T-helper 1 cell (primary cell): ENCODE data around the gene C1orf56.
A peak's percentile ranks its signal among the peaks of the same experiment; 100 is the strongest.

ENCODE experiments used
- DNase-seq, 5 donors: peaks; one replicate each; pipeline ENCODE4 v3.0.0-alpha.2; 2012 to 2020
- total RNA-seq, 4 donors: gene quantifications; one replicate each; lab custom pipeline; 2026; lab: John Stamatoyannopoulos, UW

Gene C1orf56
- 1.1 to 2.1 (median 1.5) reads per million in 4 donors for total RNA-seq

- peak in 4 of 5 donors; percentile 37 to 62 (median 49) for DNase-seq
These were observed at the start of gene C1orf56 for GRCh38 chr1:151047591-151047924. TSS of gene C1orf56 (plus strand) at chr1:151047751. CDS start at chr1:151047848, 97 bp downstream.

- no peak for DNase-seq
These were observed 49.6 kb upstream of the C1orf56 start for GRCh38 chr1:150997949-150998348.

GRCh38 chr1:150999051-150999674 is 48.4 kb upstream of the C1orf56 start:
- DNase-seq = no peak

- no peak for DNase-seq
These were observed 47.6 kb upstream of the C1orf56 start for GRCh38 chr1:150999926-151000325.

- DNase-seq = no peak
These were observed 47.1 kb upstream of the C1orf56 start for GRCh38 chr1:151000408-151000807.

- no peak for DNase-seq
These were observed 45.9 kb upstream of the C1orf56 start for GRCh38 chr1:151001602-151002001.

- no peak for DNase-seq
These were observed 45.5 kb upstream of the C1orf56 start for GRCh38 chr1:151002051-151002450.

- DNase-seq = no peak
These were observed 44.9 kb upstream of the C1orf56 start for GRCh38 chr1:151002611-151003010.

- peak in 1 of 5 donors; percentile 23 for DNase-seq
These were observed 44.4 kb upstream of the C1orf56 start for GRCh38 chr1:151003180-151003579.

- DNase-seq = no peak
These were observed 41.7 kb upstream of the C1orf56 start for GRCh38 chr1:151005729-151006319.

- peak in 3 of 5 donors; percentile 9 to 55 (median 13) for DNase-seq
These were observed 41.1 kb upstream of the C1orf56 start, which contains the start of gene MINDY1 for GRCh38 chr1:151006327-151007052. TSS of gene MINDY1 (minus strand) at chr1:151006902. CDS start at chr1:151002617, 4,285 bp downstream.

- DNase-seq = no peak
These were observed 39.7 kb upstream of the C1orf56 start for GRCh38 chr1:151007853-151008243.

GRCh38 chr1:151008244-151009205 is 39.0 kb upstream of the C1orf56 start, which contains the start of gene PRUNE1:
TSS of gene PRUNE1 (plus strand) at chr1:151008449. CDS start at chr1:151008633, 184 bp downstream.
- peak; percentile 96 to 98 (median 97) for DNase-seq

- no peak for DNase-seq
These were observed 38.4 kb upstream of the C1orf56 start for GRCh38 chr1:151009206-151009587.

- no peak for DNase-seq
These were observed 37.7 kb upstream of the C1orf56 start for GRCh38 chr1:151009674-151010345.

- no peak for DNase-seq
These were observed 37.2 kb upstream of the C1orf56 start for GRCh38 chr1:151010346-151010726.

- no peak for DNase-seq
These were observed 36.2 kb upstream of the C1orf56 start for GRCh38 chr1:151011154-151011850.

- DNase-seq = no peak
These were observed 34.7 kb upstream of the C1orf56 start for GRCh38 chr1:151012684-151013471.

- DNase-seq = no peak
These were observed 34.0 kb upstream of the C1orf56 start for GRCh38 chr1:151013518-151013917.

GRCh38 chr1:151024540-151025146 is 22.9 kb upstream of the C1orf56 start:
- peak; percentile 63 to 86 (median 75) for DNase-seq
